RCC 7860 (cell line): ENCODE data around the gene PPP1R9B.

Source experiments
- DNase-seq: peaks from one replicate; pipeline ENCODE4 v3.0.0-alpha.2; 2015; ENCODE audit warnings: low spot score
- FAIRE-seq: peaks from 2 replicates; lab custom pipeline; 2012; peaks lifted over from hg19 to GRCh38; lab: Jason Lieb, UNC

The PPP1R9B gene, protein sequence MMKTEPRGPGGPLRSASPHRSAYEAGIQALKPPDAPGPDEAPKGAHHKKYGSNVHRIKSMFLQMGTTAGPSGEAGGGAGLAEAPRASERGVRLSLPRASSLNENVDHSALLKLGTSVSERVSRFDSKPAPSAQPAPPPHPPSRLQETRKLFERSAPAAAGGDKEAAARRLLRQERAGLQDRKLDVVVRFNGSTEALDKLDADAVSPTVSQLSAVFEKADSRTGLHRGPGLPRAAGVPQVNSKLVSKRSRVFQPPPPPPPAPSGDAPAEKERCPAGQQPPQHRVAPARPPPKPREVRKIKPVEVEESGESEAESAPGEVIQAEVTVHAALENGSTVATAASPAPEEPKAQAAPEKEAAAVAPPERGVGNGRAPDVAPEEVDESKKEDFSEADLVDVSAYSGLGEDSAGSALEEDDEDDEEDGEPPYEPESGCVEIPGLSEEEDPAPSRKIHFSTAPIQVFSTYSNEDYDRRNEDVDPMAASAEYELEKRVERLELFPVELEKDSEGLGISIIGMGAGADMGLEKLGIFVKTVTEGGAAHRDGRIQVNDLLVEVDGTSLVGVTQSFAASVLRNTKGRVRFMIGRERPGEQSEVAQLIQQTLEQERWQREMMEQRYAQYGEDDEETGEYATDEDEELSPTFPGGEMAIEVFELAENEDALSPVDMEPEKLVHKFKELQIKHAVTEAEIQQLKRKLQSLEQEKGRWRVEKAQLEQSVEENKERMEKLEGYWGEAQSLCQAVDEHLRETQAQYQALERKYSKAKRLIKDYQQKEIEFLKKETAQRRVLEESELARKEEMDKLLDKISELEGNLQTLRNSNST

DNA sequence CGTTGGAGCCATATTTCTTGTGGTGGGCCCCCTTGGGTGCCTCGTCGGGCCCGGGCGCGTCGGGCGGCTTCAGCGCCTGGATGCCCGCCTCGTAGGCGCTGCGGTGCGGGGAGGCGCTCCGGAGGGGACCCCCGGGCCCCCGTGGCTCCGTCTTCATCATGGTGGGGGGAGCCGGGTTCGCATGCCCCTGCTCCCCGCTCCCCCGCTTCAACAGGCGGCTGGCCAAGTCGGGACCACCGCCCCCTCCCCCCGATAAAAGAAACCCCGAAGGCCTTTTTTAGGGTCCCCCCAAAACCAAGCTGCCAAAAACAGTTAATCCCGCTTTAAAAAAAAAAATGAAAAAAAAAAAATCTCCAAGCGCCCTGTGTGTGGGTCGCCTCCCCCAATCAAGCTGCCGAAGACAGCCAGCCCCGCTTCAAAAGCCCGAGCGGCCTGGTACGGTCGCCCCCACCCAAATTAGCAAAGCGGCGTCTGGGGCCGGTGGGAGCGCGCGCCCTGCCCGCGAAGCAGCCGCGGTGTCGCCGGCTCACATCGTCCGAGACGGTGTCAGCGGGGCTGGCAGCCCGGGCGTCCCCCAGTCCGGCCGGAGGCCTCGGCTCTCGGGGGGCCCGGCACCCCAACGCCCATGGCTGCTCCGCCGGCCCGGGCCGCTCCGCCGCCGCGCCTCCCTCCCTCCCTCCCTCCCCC is at the start of gene PPP1R9B:
TSS of gene PPP1R9B (minus strand) at position 324 of the 687 bp plus-strand sequence. CDS start at position 160, 164 bp downstream.
- DNase-seq, result no peak
- FAIRE-seq, result no peak

- FAIRE-seq (peak; percentile 88), DNase-seq (peak; percentile 87)
Measured at GRCh38 chr17:50199803-50200456, 49.5 kb upstream of the PPP1R9B start.

- no peak for FAIRE-seq
- no peak for DNase-seq
Measured at GRCh38 chr17:50199211-50199802, 48.8 kb upstream of the PPP1R9B start.

DNA sequence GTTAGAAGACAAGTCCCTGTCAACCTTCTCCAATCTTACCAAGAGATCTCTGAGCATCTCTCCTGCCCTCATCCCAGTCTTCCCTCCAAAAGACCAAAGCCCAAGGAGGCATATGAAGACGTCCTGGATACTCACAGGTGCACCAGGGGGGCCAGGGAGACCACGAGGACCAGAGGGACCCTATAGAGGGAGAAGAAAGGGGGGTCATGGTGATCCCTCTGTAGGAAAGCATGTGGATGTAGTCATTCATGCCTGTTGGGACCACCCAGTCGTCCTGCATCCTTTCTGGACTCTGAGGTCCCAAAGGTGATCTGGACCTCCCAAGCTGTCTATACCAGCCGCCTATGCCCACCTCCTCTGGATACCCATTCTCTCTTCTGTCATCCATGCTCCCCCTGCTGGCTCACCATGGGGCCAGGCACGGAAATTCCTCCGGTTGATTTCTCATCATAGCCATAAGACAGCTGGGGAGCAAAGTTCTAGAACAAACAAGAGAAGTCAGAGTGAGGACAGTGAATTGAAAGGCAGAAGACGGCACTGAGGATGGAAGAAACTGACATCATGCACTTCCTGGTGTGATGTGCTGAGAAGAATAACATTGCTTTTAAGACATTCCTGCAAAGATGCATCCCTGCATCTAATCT is 47.7 kb upstream of the PPP1R9B start:
- no peak for FAIRE-seq

GRCh38 chr17:50196826-50197225 is 46.3 kb upstream of the PPP1R9B start:
- DNase-seq (no peak), FAIRE-seq (no peak)

More for the DNA sequence above, 47.7 kb upstream of the PPP1R9B start:
- peak; percentile 54 for DNase-seq

DNA sequence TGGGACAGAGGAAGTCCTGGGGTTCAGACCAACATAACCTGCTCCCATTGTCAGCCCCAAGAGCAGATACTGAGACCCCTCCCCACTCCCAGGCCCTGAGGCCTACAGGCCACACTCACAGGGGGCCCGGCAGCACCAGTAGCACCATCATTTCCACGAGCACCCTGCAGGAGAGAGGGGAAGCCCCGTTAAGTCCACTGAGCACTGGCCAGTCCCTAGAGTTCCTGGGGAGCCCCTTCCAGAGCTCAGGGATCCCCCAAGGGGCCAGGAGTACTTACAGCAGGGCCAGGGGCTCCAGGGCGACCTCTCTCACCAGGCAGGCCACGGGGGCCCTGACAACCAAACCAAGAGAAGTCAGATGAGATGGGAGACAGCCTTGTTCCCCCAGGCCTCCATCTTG is 45.6 kb upstream of the PPP1R9B start:
- DNase-seq (no peak), FAIRE-seq (no peak)

DNA sequence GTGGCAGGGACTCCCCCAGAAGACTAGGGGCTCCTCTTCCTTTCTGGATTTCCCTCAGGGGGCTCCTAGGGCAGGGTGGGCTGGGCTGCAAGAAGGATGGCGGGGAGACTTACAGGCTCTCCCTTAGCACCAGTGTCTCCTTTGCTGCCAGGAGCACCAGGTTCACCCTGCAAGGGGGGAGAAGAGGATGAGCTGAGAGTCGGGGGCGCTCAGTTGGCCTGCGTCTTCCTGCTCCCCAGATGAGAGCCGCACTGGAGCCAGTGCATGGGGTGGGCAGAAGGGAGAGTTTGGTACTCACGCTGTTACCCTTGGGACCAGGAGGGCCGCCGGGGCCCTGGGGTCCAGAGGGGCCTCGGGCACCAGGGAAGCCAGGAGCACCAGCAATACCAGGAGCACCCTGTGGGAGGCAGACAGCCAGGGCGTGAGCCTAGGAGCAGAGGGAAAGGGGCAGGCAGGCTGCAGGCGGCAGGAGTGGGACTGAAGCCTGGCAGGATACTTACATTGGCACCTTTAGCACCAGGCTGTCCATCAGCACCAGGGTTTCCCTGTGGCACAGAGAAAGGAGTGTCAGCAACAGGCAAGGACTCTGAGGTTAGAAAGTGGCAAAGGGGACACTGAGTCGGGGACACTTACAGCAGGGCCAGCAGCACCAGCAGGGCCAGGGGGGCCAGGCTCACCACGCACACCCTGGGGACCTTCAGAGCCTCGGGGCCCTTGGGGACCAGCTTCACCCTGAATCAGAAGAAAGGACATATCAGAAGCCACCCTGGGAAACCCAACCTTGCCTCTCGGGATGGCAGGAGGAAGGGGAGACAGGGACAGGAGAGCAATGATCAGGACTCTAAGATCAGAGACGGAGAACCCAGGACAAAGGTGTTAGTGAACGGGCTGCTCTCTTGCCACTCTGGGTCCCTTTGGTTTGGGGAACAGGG is 44.7 kb upstream of the PPP1R9B start:
- no peak for FAIRE-seq
- no peak for DNase-seq

DNA sequence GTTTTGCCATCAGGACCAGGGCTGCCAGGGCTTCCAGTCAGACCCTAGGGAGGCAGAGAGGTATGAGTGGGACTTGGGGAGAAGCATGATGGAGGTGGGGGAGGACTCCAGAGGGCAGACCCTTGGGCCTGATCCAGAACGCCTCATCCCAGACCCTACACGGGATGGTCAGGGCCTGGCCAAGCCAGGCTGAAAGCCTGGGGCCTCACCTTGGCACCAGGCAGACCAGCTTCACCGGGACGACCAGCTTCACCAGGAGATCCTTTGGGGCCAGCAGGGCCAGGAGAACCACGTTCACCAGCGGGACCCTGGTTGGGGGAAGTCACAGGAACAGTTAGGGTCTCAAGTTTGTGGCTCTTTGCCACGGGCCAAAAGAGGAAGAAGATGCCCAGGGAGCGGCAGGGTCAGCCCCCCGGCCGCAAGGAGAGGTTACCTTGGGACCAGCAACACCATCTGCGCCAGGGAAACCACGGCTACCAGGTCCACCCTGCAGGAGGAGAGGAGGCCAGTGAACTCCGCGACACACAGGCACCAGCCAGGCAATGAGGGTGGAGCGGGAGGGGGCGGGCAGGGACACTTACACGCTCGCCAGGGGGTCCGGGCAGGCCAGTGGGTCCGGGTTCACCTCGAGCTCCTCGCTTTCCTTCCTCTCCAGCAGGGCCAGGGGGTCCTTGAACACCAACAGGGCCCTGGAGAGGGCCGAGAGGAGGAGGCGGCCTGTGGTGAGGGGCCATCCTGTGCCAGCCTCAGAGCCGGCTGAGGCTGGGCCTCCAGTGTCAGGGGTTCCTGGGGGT is 43.9 kb upstream of the PPP1R9B start:
- FAIRE-seq, result no peak
- DNase-seq, result no peak

DNA sequence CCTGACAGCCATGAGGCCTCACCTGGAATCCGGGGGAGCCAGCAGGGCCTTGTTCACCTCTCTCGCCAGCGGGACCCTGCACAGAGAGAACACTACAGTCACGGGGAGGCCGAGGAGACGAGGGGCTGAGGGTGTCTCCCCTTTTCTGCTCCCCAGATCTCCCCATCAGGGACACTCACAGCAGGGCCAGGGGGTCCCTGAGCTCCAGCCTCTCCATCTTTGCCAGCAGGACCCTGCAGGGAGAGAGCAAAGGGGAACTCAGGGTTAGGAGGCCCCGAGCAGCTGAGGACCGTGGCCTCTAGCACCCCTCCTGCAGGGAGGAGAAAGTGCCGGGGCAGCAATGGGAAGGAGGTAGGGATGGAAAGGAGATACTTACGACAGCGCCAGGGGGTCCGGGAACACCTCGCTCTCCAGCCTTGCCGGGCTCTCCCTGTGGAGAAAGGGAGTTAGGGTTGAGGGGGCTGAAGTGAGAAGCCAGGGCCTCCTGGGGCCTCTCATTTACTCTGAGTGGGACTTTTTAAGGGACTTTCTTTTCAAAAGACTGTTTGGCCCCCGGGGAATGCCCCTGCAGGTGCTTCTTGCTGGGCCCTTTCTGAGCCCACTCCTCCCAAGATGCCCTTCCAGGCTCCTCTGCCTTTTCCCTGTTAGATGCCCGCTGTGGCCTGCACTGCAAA is 42.3 kb upstream of the PPP1R9B start:
- no peak for FAIRE-seq
- DNase-seq, result no peak

DNA sequence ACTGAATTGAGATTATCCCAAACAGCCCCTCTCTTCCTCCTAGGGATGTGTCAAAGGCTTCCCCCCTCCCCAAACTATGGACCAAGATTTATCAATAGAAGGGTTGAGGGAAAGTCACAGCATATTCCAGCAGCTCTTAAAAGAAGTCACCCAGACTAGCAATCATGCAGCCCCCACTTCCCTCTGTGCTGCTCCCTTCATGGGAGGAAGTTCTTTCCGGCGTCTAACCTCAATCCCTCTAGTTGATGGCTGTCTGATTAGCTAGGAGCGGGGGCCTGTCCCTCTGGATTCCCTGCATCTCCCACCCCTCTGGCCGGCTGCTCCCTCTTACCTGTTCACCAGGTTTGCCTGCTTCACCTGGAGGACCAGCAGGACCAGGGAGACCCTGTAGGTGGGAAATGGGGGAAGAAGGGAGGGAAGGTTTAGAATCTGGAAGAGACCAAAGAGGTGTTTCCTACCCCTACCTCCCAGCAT is 41.7 kb upstream of the PPP1R9B start:
- DNase-seq (no peak), FAIRE-seq (no peak)

GRCh38 chr17:50191359-50192143 is 41.1 kb upstream of the PPP1R9B start:
- FAIRE-seq (no peak), DNase-seq (no peak)

GRCh38 chr17:50190603-50191358 is 40.3 kb upstream of the PPP1R9B start:
- FAIRE-seq (no peak), DNase-seq (no peak)

- no peak for FAIRE-seq
- no peak for DNase-seq
Measured at GRCh38 chr17:50190293-50190602, 39.8 kb upstream of the PPP1R9B start.

DNA sequence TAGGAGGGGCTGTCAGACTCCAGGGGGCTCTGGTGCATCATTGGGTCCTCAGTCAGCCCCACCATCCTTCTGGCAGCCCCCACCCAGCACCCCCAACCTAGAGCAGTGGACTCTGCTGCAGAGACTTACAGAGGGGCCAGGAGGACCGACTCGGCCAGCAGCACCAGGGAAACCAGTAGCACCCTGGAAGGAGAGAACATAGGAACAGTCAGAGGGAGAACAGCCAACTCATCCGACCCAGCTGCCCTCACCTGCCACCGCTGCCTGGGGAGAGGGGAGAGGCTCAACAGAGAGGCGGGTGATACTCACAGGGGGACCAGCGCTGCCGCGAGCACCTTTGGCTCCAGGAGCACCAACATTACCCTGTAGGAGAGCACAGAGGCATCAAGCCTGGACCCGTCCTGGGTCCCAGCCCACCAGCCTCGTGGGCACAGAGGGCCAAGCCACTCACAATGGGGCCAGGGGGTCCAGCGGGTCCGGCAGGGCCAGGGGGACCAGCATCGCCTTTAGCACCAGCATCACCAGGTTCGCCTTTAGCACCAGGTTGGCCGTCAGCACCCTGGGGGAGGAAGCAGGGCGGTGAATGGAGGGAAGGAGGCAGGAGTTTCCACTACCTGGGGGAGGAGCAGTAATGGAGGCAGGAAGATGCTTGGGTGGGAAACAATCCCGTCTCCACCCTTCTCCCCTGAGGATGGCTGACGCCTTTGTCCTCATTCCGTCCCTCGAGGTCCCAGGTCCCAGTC is 39.2 kb upstream of the PPP1R9B start:
- DNase-seq (no peak), FAIRE-seq (no peak)

GRCh38 chr17:50188921-50189549 is 38.6 kb upstream of the PPP1R9B start:
- FAIRE-seq, result no peak
- no peak for DNase-seq
